GM18870 (cell line): ENCODE measurements around the gene OTUD1.

Experiments used
- ATAC-seq: cut with Tn5 transposase; IDR thresholded peaks from one replicate; pipeline ENCODE4 v1.9.1; 2021; ENCODE audit warnings: moderate library complexity; ENCODE audit not compliant: unreplicated experiment

The OTUD1 gene

GRCh38 chr10:23467012-23467411 lies 28.1 kb downstream of the OTUD1 start:
- no peak for ATAC-seq

DNA sequence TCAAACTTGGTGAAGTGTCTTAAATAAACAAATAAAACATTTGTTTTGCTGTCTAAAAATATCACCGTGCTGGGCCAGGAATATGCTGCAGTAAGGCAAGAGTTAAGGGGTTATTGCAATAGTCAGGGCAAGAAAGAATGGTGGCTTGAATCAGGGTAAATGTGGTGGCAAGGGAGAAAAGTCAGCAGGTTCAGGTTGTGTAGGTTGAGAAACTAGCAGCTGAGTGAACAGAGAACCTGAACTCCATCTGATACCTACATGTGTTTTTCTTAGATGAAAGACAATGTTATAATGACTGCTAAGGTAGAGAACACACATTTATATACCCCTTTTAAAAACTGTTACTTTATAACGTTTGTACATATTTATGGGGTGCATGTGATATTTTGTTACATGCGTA lies 28.7 kb downstream of the OTUD1 start:
- ATAC-seq, result no peak

DNA sequence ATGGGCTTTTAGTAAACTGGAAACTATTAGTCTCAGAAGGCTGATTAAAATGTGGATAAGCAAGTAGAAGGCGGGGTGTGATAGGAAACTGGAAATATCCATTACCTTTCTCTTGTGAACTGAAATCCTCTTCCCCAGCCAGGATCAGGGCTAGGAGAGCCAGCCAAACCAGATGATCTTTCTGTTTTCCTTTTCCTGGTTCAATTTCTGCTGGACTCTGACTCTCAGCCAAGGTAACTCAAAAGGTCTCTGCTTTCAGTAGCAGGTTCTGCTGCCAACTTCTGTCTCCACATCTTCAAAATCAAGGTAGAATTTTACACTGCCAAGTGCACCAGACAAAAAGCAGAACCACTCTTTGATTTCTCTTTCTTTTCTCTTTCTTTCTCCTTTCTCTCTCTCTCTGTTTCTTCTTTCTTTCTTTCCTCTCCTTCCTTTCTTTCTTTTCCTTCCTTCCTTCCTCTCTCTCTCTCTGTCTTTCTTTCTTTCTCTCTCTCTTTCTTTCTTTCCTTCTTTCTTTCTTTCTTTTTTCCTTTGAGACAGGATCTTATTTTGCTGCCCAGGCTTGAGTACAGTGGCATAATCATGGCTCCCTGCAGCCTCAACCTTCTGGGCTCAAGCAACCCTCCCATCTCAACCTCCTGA lies 30.8 kb downstream of the OTUD1 start:
- no peak for ATAC-seq

- no peak for ATAC-seq
Measured at GRCh38 chr10:23472181-23472580, 33.3 kb downstream of the OTUD1 start.

GRCh38 chr10:23474081-23474480 lies 35.2 kb downstream of the OTUD1 start:
- ATAC-seq, result no peak

DNA sequence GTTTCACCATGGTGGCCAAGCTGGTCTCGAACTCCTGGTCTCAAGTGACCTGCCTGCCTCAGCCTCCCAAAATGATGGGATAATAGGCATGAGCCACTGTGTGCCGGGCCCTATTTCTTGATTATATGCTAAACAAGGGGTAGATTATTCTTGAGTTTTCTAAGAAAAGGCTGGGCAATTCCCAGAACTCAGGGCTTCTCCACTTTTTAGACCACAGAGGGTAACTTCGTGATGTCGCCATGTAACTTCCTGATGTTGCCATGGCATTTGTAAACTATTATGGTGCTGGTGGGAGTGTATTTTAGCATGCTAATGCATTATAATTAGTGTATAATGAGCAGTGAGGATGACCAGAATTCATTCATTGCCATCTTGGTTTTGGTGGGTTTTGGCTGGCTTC lies 35.8 kb downstream of the OTUD1 start:
- no peak for ATAC-seq

- no peak for ATAC-seq
Measured at GRCh38 chr10:23478570-23478969, 39.7 kb downstream of the OTUD1 start.

- ATAC-seq, result no peak
Measured at GRCh38 chr10:23479798-23480473, 41.1 kb downstream of the OTUD1 start.

- no peak for ATAC-seq
Measured at GRCh38 chr10:23481363-23481961, 42.6 kb downstream of the OTUD1 start.

- ATAC-seq, result no peak
Measured at GRCh38 chr10:23490115-23490514, 51.2 kb downstream of the OTUD1 start.
